ENCODE data around the gene IGFL4.

IGFL4 gene

GRCh38 chr19:45994456-45994997 lies 46.3 kb downstream of the IGFL4 start:
- no peak for DNase-seq (ENCODE audit: low spot score)

GRCh38 chr19:45990113-45990728 lies 50.6 kb downstream of the IGFL4 start:
- no peak for DNase-seq (ENCODE audit: low spot score)
